Amygdala (tissue), 56 donors: ENCODE measurements around the gene CBFB.
"Not testable (repeated sequence)": the region's sequence is repeated elsewhere in the genome, so short reads cannot be mapped to it uniquely, and the experiment has no call there.

Experiments used
- DNase-seq, 56 donors: peaks; one replicate each; lab custom pipeline; 2025; lab: John Stamatoyannopoulos, UW

CBFB gene

GRCh38 chr16:67028696-67029253, at the start of gene CBFB:
Gene CBFB, plus strand, starts transcription at chr16:67029149. Its CDS starts 259 bp downstream, at chr16:67029408.
- DNase-seq: peak; percentile 38 to 93 (median 82)

GRCh38 chr16:66983033-66983432, 45.9 kb upstream of the CBFB start:
- no peak for DNase-seq

GRCh38 chr16:66984892-66985311, 44.0 kb upstream of the CBFB start:
- no peak for DNase-seq

GRCh38 chr16:66986559-66986958, 42.4 kb upstream of the CBFB start:
- no peak for DNase-seq

GRCh38 chr16:66988197-66988788, 40.7 kb upstream of the CBFB start, which contains the start of gene CES4A:
Gene CES4A, plus strand, starts transcription at chr16:66988589. Its CDS starts 184 bp downstream, at chr16:66988773.
- no peak for DNase-seq

- DNase-seq: no peak
Measured at GRCh38 chr16:66991545-66992077, 37.3 kb upstream of the CBFB start.

- not testable (repeated sequence) for DNase-seq
Measured at GRCh38 chr16:66993558-66993957, 35.4 kb upstream of the CBFB start.

- peak in 50 of 56 donors; percentile 34 to 97 (median 75) for DNase-seq
Measured at GRCh38 chr16:66996324-66996982, 32.5 kb upstream of the CBFB start.

- peak in 5 of 56 donors; percentile 7 to 28 (median 24) for DNase-seq
Measured at GRCh38 chr16:66996983-66997358, 32.0 kb upstream of the CBFB start.

GRCh38 chr16:67000384-67001351, 28.3 kb upstream of the CBFB start:
- peak in 52 of 56 donors; percentile 9 to 83 (median 70) for DNase-seq

- DNase-seq: no peak
Measured at GRCh38 chr16:67001726-67002125, 27.2 kb upstream of the CBFB start.

GRCh38 chr16:67006930-67007658, 21.9 kb upstream of the CBFB start:
- no peak for DNase-seq

- no peak for DNase-seq
Measured at GRCh38 chr16:67009158-67009557, 19.8 kb upstream of the CBFB start.

- no peak for DNase-seq
Measured at GRCh38 chr16:67011274-67011673, 17.7 kb upstream of the CBFB start.

GRCh38 chr16:67013233-67013822, 15.6 kb upstream of the CBFB start:
- peak in 29 of 56 donors; percentile 13 to 75 (median 40) for DNase-seq

GRCh38 chr16:67013823-67014633, 14.9 kb upstream of the CBFB start:
- DNase-seq: peak in 43 of 56 donors; percentile 20 to 86 (median 54)

- DNase-seq: no peak
Measured at GRCh38 chr16:67014634-67015312, 14.2 kb upstream of the CBFB start.

GRCh38 chr16:67015313-67015731, 13.6 kb upstream of the CBFB start:
- DNase-seq: no peak
